Measurements from ENCODE around the gene CLIC4. TPM values are rescaled to one million over a fixed set of nuclear protein-coding genes. Genes with fewer than 3 reads are reported as not detected.
A peak's percentile ranks its signal among the peaks of the same experiment; 100 is the strongest.

The CLIC4 gene
- total and polyA plus RNA-seq, 9 of the 15 experiments (the other 6 are each of a cell fraction or from before 2014, with no cell fraction given) = 16.0 to 67.5 (median 38.4) TPM

- TF ChIP-seq ARID3B (CRISPR knock-in tag; IDR thresholded peaks at IDR 0.05; ENCODE audit: borderline replicate concordance) = 0 out of 2 replicates have a peak, but pooled peaks have one; percentile 86
- 0 out of 2 replicates have a peak, but pooled peaks have one; percentile 67 for TF ChIP-seq IRF1 (CRISPR knock-in tag; IDR thresholded peaks at IDR 0.05; ENCODE audit: borderline replicate concordance)
- 0 out of 2 replicates have a peak, but pooled peaks have one; percentile 68 for TF ChIP-seq HIVEP1 (CRISPR knock-in tag; IDR thresholded peaks at IDR 0.05)
- TF ChIP-seq NR4A1 (CRISPR knock-in tag; IDR thresholded peaks at IDR 0.05) = peak; percentile 90
- peak; percentile 88 for TF ChIP-seq NR4A1 (tag; IDR thresholded peaks at IDR 0.05)
- TF ChIP-seq SOX6 (IDR thresholded peaks at IDR 0.05) = peak; percentile 65; the same call in 1 of the 2 replicates
- peak; percentile 55 for TF ChIP-seq CBFA2T2 (conservative IDR thresholded peaks at IDR 0.05)
- TF ChIP-seq ZNF175 (CRISPR knock-in tag; IDR thresholded peaks at IDR 0.05; ENCODE audit: low read depth) = no peak; the same call in 1 of the 2 replicates
- peak; percentile 93 for TF ChIP-seq SMC3 (conservative IDR thresholded peaks at IDR 0.05; ENCODE audit: insufficient read depth, low read depth, low read length)
- TF ChIP-seq ZNF263 (CRISPR knock-in tag; IDR thresholded peaks at IDR 0.05; ENCODE audit: borderline replicate concordance) = 0 out of 2 replicates have a peak, but pooled peaks have one; percentile 30
- TF ChIP-seq NCOR1 (IDR thresholded peaks at IDR 0.05) = no peak
- TF ChIP-seq SIX5 (IDR thresholded peaks at IDR 0.05; ENCODE audit: borderline replicate concordance in 1 of 2, insufficient read depth in 1 of 2, low read depth in 1 of 2, low read length in 2 of 2) = no peak
- TF ChIP-seq ETV5 (CRISPR knock-in tag; IDR thresholded peaks at IDR 0.05; ENCODE audit: low read depth) = peak; percentile 87
- TF ChIP-seq MAZ (CRISPR knock-in tag; conservative IDR thresholded peaks at IDR 0.05 in 1 of 2, IDR thresholded peaks at IDR 0.05 in 1 of 2) = peak; percentile 72 to 91
- peak; percentile 86; the same call in 1 of the 2 replicates for TF ChIP-seq ZNF57 (CRISPR knock-in tag; IDR thresholded peaks at IDR 0.05)
- peak; percentile 89 for TF ChIP-seq ZNF830 (CRISPR knock-in tag; IDR thresholded peaks at IDR 0.05)
- TF ChIP-seq, protein P1, sequence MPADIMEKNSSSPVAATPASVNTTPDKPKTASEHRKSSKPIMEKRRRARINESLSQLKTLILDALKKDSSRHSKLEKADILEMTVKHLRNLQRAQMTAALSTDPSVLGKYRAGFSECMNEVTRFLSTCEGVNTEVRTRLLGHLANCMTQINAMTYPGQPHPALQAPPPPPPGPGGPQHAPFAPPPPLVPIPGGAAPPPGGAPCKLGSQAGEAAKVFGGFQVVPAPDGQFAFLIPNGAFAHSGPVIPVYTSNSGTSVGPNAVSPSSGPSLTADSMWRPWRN (IDR thresholded peaks at IDR 0.05; ENCODE audit: low read depth) = no peak
- TF ChIP-seq POLR2AphosphoS2 (IDR thresholded peaks at IDR 0.05; ENCODE audit: low read length) = peak; percentile 73; the same call in 1 of the 2 replicates
- peak; percentile 74; the same call in 1 of the 2 replicates for TF ChIP-seq ZNF561 (CRISPR knock-in tag; conservative IDR thresholded peaks at IDR 0.05)
- TF ChIP-seq SREBF1 (IDR thresholded peaks at IDR 0.05; ENCODE audit: borderline replicate concordance, low read depth, low read length) = no peak
- TF ChIP-seq HMG20A (CRISPR knock-in tag; conservative IDR thresholded peaks at IDR 0.05) = no peak
- peak; percentile 99 for TF ChIP-seq SAFB (IDR thresholded peaks at IDR 0.05; ENCODE audit: borderline replicate concordance, low read depth, low read length)
- TF ChIP-seq HNRNPL (IDR thresholded peaks at IDR 0.05; ENCODE audit: low read depth, low read length) = peak; percentile 74; the same call in 1 of the 2 replicates
- TF ChIP-seq ZNF445 (CRISPR knock-in tag; IDR thresholded peaks at IDR 0.05; ENCODE audit: low read depth) = peak; percentile 29; the same call in 1 of the 2 replicates
- 0 out of 2 replicates have a peak, but pooled peaks have one; percentile 49 for TF ChIP-seq RHOXF2B (CRISPR knock-in tag; conservative IDR thresholded peaks at IDR 0.05)
- peak; percentile 98 for TF ChIP-seq CXXC5 (CRISPR knock-in tag; IDR thresholded peaks at IDR 0.05)
Observed at GRCh38 chr1:24847995-24848881, 103.0 kb downstream of the CLIC4 start (continued).

Measured in K562 (cell line).